ENCODE results near the gene SDK2.
"Not testable (repeated sequence)": the region's sequence is repeated elsewhere in the genome, so short reads cannot be mapped to it uniquely, and the experiment has no call there.

The SDK2 gene

GRCh38 chr17:73341350-73342049 is 302.7 kb downstream of the SDK2 start:
- no peak for DNase-seq (ENCODE audit: insufficient read length, low spot score)
- no peak for FAIRE-seq
- no peak for TF ChIP-seq POLR2A (IDR thresholded peaks at IDR 0.05; ENCODE audit: low read depth, low read length)

- DNase-seq (ENCODE audit: insufficient read length, low spot score) (peak; percentile 93), FAIRE-seq (peak; percentile 70)
- TF ChIP-seq POLR2A (IDR thresholded peaks at IDR 0.05; ENCODE audit: low read depth, low read length) = no peak
Measured at GRCh38 chr17:73340093-73340596, 304.1 kb downstream of the SDK2 start.

- DNase-seq (ENCODE audit: insufficient read length, low spot score) = no peak
- TF ChIP-seq POLR2A (IDR thresholded peaks at IDR 0.05; ENCODE audit: low read depth, low read length) = no peak
- no peak for FAIRE-seq
Measured at GRCh38 chr17:73338566-73339197, 305.6 kb downstream of the SDK2 start.

- TF ChIP-seq POLR2A (IDR thresholded peaks at IDR 0.05; ENCODE audit: low read depth, low read length) = no peak
- FAIRE-seq (no peak), DNase-seq (ENCODE audit: insufficient read length, low spot score) (no peak)
Measured at GRCh38 chr17:73338050-73338521, 306.2 kb downstream of the SDK2 start.

- FAIRE-seq = no peak
- no peak for DNase-seq (ENCODE audit: insufficient read length, low spot score)
- TF ChIP-seq POLR2A (IDR thresholded peaks at IDR 0.05; ENCODE audit: low read depth, low read length) = no peak
Measured at GRCh38 chr17:73337330-73337710, 306.9 kb downstream of the SDK2 start.

- FAIRE-seq (no peak), DNase-seq (ENCODE audit: insufficient read length, low spot score) (no peak)
- no peak for TF ChIP-seq POLR2A (IDR thresholded peaks at IDR 0.05; ENCODE audit: low read depth, low read length)
Measured at GRCh38 chr17:73336408-73337329, 307.6 kb downstream of the SDK2 start.

GRCh38 chr17:73335591-73336407 is 308.4 kb downstream of the SDK2 start:
- no peak for TF ChIP-seq POLR2A (IDR thresholded peaks at IDR 0.05; ENCODE audit: low read depth, low read length)
- DNase-seq (ENCODE audit: insufficient read length, low spot score) = no peak
- no peak for FAIRE-seq

GRCh38 chr17:73334771-73335513 is 309.3 kb downstream of the SDK2 start:
- DNase-seq (ENCODE audit: insufficient read length, low spot score) (no peak), FAIRE-seq (no peak)
- no peak for TF ChIP-seq POLR2A (IDR thresholded peaks at IDR 0.05; ENCODE audit: low read depth, low read length)

- DNase-seq (ENCODE audit: insufficient read length, low spot score) = not testable (repeated sequence)
Measured at GRCh38 chr17:73333445-73333844, 310.8 kb downstream of the SDK2 start.

GRCh38 chr17:73331060-73331459 is 313.2 kb downstream of the SDK2 start:
- DNase-seq (ENCODE audit: insufficient read length, low spot score) = no peak
- no peak for FAIRE-seq

More at GRCh38 chr17:73333445-73333844, 310.8 kb downstream of the SDK2 start:
- not testable (repeated sequence) for FAIRE-seq

GRCh38 chr17:73327676-73328075 is 316.6 kb downstream of the SDK2 start:
- FAIRE-seq (no peak), DNase-seq (ENCODE audit: insufficient read length, low spot score) (no peak)
- TF ChIP-seq POLR2A (IDR thresholded peaks at IDR 0.05; ENCODE audit: low read depth, low read length) = no peak

More at GRCh38 chr17:73331060-73331459, 313.2 kb downstream of the SDK2 start:
- TF ChIP-seq POLR2A (IDR thresholded peaks at IDR 0.05; ENCODE audit: low read depth, low read length) = no peak

- TF ChIP-seq POLR2A (IDR thresholded peaks at IDR 0.05; ENCODE audit: low read depth, low read length) = no peak
- no peak for FAIRE-seq
- no peak for DNase-seq (ENCODE audit: insufficient read length, low spot score)
Measured at GRCh38 chr17:73325527-73325842, 318.8 kb downstream of the SDK2 start.
